Muscle layer of colon (tissue), 2 donors: ENCODE measurements around the gene MED13L.
"Not testable (repeated sequence)": the region's sequence is repeated elsewhere in the genome, so short reads cannot be mapped to it uniquely, and the experiment has no call there.

ENCODE experiments used
- H3K27ac ChIP-seq: one replicate; pipeline ENCODE4 v1.7.0; 2013; ENCODE audit warnings: low read depth, mild to moderate bottlenecking, low read length, moderate library complexity
- H3K27me3 ChIP-seq, 2 donors: one replicate each; pipeline ENCODE4 v1.7.0; 2013; ENCODE audit warnings: low read length in 2 of 2, mild to moderate bottlenecking in 2 of 2; ENCODE audit not compliant: insufficient read depth in 2 of 2, control insufficient read depth in 1 of 2
- H3K36me3 ChIP-seq: one replicate; pipeline ENCODE4 v1.7.0; 2013; ENCODE audit warnings: mild to moderate bottlenecking, low read length; ENCODE audit not compliant: insufficient read depth
- H3K4me1 ChIP-seq: one replicate; pipeline ENCODE4 v1.7.0; 2013; ENCODE audit warnings: mild to moderate bottlenecking, low read length; ENCODE audit not compliant: insufficient read depth
- H3K4me3 ChIP-seq, 2 donors: one replicate each; pipeline ENCODE4 v1.7.0; 2013; ENCODE audit warnings: low read length in 2 of 2, low read depth in 1 of 2, mild to moderate bottlenecking in 1 of 2, moderate library complexity in 1 of 2
- H3K9ac ChIP-seq: one replicate; pipeline ENCODE4 v1.7.0; 2013; ENCODE audit warnings: low read length
- H3K9me3 ChIP-seq: one replicate; pipeline ENCODE4 v1.7.0; 2013; ENCODE audit warnings: mild to moderate bottlenecking, low read length
- donor health status: abdominal sarcoma.
- donor health status: Adenocarcinoma of cecum.

Gene MED13L

DNA sequence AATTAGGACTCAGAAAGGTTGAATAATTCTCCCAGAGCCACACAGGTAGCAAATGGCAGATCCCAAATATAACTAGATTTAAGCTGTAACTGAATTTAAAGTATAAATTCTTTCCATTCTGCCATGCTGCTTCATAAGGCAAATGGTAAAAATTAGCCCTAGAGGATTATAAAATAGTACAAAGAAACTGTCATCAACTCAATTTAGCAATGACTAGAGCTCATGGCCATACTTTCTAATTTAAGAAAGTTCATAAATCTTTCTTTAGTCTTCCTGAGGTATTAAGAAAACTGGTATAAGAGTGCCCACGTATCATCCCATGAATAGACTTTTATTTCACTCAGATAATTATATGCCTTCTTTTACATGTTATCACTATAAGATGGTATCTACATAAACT lies 34.8 kb downstream of the MED13L start:
- H3K4me1 ChIP-seq: peaks cover 39% of the 10 kb centered on the region
- no peaks in the 10 kb centered on the region for H3K9me3 ChIP-seq
- no peaks in the 10 kb centered on the region for H3K36me3 ChIP-seq
- H3K9ac ChIP-seq: no peak overlapping the region
- no peak overlapping the region for H3K4me3 ChIP-seq
- H3K27me3 ChIP-seq: no peaks in the 10 kb centered on the region
- no peak overlapping the region for H3K27ac ChIP-seq

GRCh38 chr12:116241157-116241759 lies 36.2 kb downstream of the MED13L start:
- H3K9me3 ChIP-seq: no peaks in the 10 kb centered on the region

DNA sequence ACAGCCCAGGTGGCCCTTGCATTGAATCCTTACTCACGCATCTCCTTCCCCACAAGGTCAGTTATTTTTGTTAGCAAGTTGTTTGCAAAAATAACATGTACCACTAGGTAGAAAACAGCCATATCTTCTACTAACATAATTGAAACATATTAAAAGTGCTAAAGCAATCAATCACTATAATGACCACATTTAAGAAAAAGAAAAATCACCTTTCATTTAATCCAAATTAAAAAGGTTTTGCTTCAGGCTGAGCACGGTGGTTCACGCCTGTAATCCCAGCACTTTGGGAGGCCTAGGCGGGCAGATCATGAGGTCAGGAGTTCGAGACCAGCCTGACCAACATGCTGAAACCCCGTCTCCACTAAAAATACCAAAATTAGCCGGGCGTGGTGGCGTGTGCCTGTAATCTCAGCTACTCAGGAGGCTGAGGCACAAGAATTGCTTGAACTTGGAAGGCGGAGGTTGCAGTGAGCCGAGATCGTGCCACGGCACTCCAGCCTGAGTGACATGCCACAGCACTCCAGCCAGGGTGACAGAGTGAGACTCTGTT lies 38.8 kb downstream of the MED13L start:
- H3K9me3 ChIP-seq, H3K4me3 ChIP-seq, H3K27me3 ChIP-seq, H3K27ac ChIP-seq, H3K36me3 ChIP-seq, H3K9ac ChIP-seq: not testable (repeated sequence)
- H3K4me1 ChIP-seq: peaks cover 27% of the 10 kb centered on the region

More at GRCh38 chr12:116241157-116241759, 36.2 kb downstream of the MED13L start:
- H3K27me3 ChIP-seq: no peaks in the 10 kb centered on the region
- H3K36me3 ChIP-seq: no peaks in the 10 kb centered on the region
- H3K4me1 ChIP-seq: peaks cover 38% of the 10 kb centered on the region
- no peak overlapping the region for H3K27ac ChIP-seq
- H3K4me3 ChIP-seq: no peak overlapping the region
- no peak overlapping the region for H3K9ac ChIP-seq

DNA sequence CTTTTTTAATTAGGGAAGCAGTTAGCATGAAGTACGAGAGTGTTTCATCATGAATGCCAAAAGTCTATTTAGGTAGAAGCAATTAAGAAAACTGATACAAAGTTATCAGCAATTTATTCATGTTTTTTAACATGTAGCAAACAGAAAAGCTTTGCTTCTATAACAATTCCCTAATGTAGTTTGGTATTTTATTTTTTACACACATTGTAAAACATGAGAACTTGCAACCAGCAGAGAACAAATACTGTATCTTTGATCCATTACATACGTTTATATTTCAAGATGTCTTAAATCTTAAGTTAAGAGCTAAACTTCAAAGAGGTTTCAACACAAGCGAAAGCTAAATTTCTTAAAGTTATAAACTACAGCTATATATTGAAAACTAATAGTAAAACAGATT lies 39.3 kb downstream of the MED13L start:
- Histone ChIP-seq H3K36me3 (no peaks in the 10 kb centered on the region), H3K9ac (no peak overlapping the region), H3K4me1 (peaks cover 22% of the 10 kb centered on the region), H3K27me3 (no peaks in the 10 kb centered on the region), H3K4me3 (no peak overlapping the region), H3K9me3 (no peaks in the 10 kb centered on the region), H3K27ac (no peak overlapping the region)

GRCh38 chr12:116236976-116237375 lies 40.5 kb downstream of the MED13L start:
- H3K4me1 ChIP-seq: peaks cover 24% of the 10 kb centered on the region
- H3K36me3 ChIP-seq: no peaks in the 10 kb centered on the region
- no peaks in the 10 kb centered on the region for H3K27me3 ChIP-seq
- no peaks in the 10 kb centered on the region for H3K9me3 ChIP-seq
- H3K9ac ChIP-seq: no peak overlapping the region
- no peak overlapping the region for H3K4me3 ChIP-seq
- no peak overlapping the region for H3K27ac ChIP-seq

GRCh38 chr12:116236148-116236731 lies 41.3 kb downstream of the MED13L start:
- no peak overlapping the region for H3K27ac ChIP-seq
- peaks cover 28% of the 10 kb centered on the region for H3K4me1 ChIP-seq
- H3K9ac ChIP-seq: no peak overlapping the region

DNA sequence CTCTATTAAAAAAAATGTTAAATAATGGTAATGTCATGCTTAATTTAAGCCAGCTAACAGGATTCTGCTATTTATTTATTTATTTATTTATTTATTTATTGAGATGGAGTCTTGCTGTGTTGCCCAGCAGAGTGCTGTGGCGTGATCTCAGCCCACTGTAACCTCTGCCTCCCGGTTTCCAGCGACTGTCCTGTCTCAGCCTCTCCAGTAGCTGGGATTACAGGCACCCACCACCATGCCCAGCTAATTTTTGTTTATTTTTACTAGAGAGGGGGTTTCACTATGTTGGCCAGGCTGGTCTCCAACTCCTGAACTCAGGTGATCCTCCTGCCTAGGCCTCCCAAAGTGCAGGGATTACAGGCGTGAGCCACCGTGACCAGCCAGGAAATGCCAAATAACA lies 43.3 kb downstream of the MED13L start:
- peaks cover 28% of the 10 kb centered on the region for H3K4me1 ChIP-seq
- not testable (repeated sequence) for H3K36me3 ChIP-seq, H3K9ac ChIP-seq

More at GRCh38 chr12:116236148-116236731, 41.3 kb downstream of the MED13L start:
- Histone ChIP-seq H3K4me3 (no peak overlapping the region), H3K27me3 (no peaks in the 10 kb centered on the region), H3K9me3 (no peaks in the 10 kb centered on the region), H3K36me3 (no peaks in the 10 kb centered on the region)

GRCh38 chr12:116233669-116234068 lies 43.8 kb downstream of the MED13L start:
- Histone ChIP-seq H3K4me3 (no peak overlapping the region), H3K4me1 (peaks cover 28% of the 10 kb centered on the region), H3K9me3 (no peaks in the 10 kb centered on the region)

More for the DNA sequence above, 43.3 kb downstream of the MED13L start:
- H3K27ac ChIP-seq, H3K9me3 ChIP-seq, H3K4me3 ChIP-seq, H3K27me3 ChIP-seq: not testable (repeated sequence)

DNA sequence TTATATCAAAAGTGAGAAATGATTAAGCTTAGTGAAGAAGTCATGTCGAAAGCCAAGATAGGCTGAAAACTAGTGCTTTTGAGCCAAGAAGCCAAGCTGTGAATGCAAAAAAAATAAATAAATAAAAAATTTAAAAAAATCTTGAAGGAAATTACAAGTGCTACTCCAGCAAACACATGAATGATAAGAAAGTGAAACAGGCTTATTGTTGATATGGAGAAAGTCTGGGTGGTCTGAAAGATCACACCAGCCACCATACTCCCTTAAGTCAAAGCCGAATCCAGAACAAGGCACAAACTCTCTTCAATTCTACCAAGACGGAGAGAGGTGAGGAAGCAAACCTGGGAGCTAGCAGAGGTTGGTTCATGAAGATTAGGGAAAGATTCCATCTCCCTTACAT lies 49.7 kb downstream of the MED13L start:
- H3K36me3 ChIP-seq: no peaks in the 10 kb centered on the region
- no peak overlapping the region for H3K9ac ChIP-seq
- H3K27ac ChIP-seq: no peak overlapping the region
- no peak overlapping the region for H3K4me3 ChIP-seq
- no peaks in the 10 kb centered on the region for H3K27me3 ChIP-seq
- H3K4me1 ChIP-seq: peaks cover 12% of the 10 kb centered on the region
- H3K9me3 ChIP-seq: no peaks in the 10 kb centered on the region

More at GRCh38 chr12:116233669-116234068, 43.8 kb downstream of the MED13L start:
- H3K36me3 ChIP-seq: no peaks in the 10 kb centered on the region
- H3K27ac ChIP-seq: no peak overlapping the region
- no peak overlapping the region for H3K9ac ChIP-seq
- no peaks in the 10 kb centered on the region for H3K27me3 ChIP-seq

GRCh38 chr12:116226026-116226425 lies 51.5 kb downstream of the MED13L start:
- no peaks in the 10 kb centered on the region for H3K27me3 ChIP-seq
- H3K9me3 ChIP-seq: no peaks in the 10 kb centered on the region
- H3K9ac ChIP-seq: no peak overlapping the region
- H3K4me3 ChIP-seq: no peak overlapping the region
- peaks cover 8% of the 10 kb centered on the region for H3K4me1 ChIP-seq
- no peaks in the 10 kb centered on the region for H3K36me3 ChIP-seq
- no peak overlapping the region for H3K27ac ChIP-seq

DNA sequence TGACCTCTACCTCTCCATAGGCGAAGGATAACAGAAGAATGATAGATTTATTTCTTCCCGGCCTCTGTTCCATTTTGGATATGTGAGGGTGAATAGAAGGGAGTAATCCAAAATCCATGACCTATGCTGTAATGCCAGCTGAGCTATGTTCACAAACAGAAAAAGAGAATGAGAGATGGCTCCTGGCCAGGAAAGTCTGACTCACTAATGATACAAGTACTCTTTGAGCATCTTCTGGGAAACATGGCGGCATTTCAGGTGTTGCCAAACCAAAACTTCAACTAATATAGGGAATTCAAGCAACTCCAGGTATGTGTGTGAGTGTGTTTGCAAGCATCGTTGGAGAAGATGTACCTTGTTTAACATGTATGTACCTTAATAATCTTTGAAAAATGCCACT lies 55.1 kb downstream of the MED13L start:
- no peaks in the 10 kb centered on the region for H3K27me3 ChIP-seq

GRCh38 chr12:116220756-116221155 lies 56.7 kb downstream of the MED13L start:
- Histone ChIP-seq H3K36me3 (no peaks in the 10 kb centered on the region), H3K27me3 (no peaks in the 10 kb centered on the region), H3K27ac (no peak overlapping the region), H3K9me3 (no peaks in the 10 kb centered on the region), H3K4me1 (peaks cover 18% of the 10 kb centered on the region), H3K4me3 (no peak overlapping the region), H3K9ac (no peak overlapping the region)

More for the DNA sequence above, 55.1 kb downstream of the MED13L start:
- Histone ChIP-seq H3K9ac (no peak overlapping the region), H3K4me1 (peaks cover 18% of the 10 kb centered on the region), H3K27ac (no peak overlapping the region), H3K36me3 (no peaks in the 10 kb centered on the region), H3K9me3 (no peaks in the 10 kb centered on the region), H3K4me3 (no peak overlapping the region)
